ENCODE results near the gene HSFX4. TPM values are rescaled to one million over a fixed set of nuclear protein-coding genes. Genes with fewer than 3 reads are reported as not detected.

HSFX4 gene
- total and polyA plus RNA-seq, 2 donors from 2014 or later: not detected

DNA sequence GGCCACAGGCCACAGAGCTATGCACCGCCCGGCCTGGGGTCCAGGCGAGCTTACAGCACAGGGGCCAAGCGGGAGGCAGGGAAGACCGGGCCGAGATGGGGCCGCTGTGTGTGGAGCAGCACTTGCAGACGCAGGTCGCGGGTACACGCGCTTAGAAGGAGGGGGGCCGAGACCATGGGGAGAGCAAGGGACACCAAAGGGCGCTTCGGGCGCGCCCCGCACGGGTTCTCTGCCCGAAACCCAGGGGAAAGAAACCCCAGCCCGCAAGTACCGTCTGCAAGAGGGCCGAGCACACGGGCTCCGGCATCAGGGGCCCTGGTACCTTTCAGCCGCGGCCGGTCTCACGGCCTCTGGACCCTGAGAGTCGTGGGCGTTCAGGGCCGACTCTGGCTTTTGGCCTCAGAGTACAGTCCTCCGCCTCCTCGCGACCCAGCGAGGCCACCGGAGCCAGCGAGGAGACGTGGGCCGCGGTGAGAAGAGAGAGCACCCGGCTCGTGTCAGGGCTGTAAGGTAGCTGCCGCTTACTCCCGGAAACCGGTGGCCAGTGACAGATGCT lies 8.6 kb downstream of the HSFX4 start:
- intact Hi-C loops (cut with DNase I): no loop called here
- Histone ChIP-seq H3K4me1 (ENCODE audit: control insufficient read depth in 2 of 3, insufficient read depth in 2 of 3, low read depth in 1 of 3, low read length in 3 of 3) (peaks cover 0 to 6% (median 0%) of the 10 kb centered on the region in 3 donors), H3K4me3 (ENCODE audit: low read length in 3 of 3) (peak overlapping the region; percentile 72 to 78 (median 76)), H3K36me3 (ENCODE audit: control insufficient read depth in 2 of 3, insufficient read depth in 3 of 3, low read length in 3 of 3) (no peaks in the 10 kb centered on the region), H3K27me3 (ENCODE audit: control insufficient read depth, insufficient read depth, low read length) (no peaks in the 10 kb centered on the region), H3K9ac (ENCODE audit: low read length in 3 of 3) (peak overlapping the region; percentile 57 to 77 (median 67)), H3K9me3 (ENCODE audit: control insufficient read depth in 2 of 3, insufficient read depth in 1 of 3, low read length in 3 of 3) (no peaks in the 10 kb centered on the region), H3K27ac (ENCODE audit: low read depth in 2 of 2, low read length in 2 of 2) (peak overlapping the region; percentile 94 to 97)
- no peak for FAIRE-seq
- peak in 3 of 5 donors; percentile 14 to 87 (median 74) for DNase-seq
- TF ChIP-seq, protein P1, sequence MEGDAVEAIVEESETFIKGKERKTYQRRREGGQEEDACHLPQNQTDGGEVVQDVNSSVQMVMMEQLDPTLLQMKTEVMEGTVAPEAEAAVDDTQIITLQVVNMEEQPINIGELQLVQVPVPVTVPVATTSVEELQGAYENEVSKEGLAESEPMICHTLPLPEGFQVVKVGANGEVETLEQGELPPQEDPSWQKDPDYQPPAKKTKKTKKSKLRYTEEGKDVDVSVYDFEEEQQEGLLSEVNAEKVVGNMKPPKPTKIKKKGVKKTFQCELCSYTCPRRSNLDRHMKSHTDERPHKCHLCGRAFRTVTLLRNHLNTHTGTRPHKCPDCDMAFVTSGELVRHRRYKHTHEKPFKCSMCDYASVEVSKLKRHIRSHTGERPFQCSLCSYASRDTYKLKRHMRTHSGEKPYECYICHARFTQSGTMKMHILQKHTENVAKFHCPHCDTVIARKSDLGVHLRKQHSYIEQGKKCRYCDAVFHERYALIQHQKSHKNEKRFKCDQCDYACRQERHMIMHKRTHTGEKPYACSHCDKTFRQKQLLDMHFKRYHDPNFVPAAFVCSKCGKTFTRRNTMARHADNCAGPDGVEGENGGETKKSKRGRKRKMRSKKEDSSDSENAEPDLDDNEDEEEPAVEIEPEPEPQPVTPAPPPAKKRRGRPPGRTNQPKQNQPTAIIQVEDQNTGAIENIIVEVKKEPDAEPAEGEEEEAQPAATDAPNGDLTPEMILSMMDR (IDR thresholded peaks at IDR 0.05; ENCODE audit: borderline replicate concordance, extremely low read depth, insufficient read depth): no peak

DNA sequence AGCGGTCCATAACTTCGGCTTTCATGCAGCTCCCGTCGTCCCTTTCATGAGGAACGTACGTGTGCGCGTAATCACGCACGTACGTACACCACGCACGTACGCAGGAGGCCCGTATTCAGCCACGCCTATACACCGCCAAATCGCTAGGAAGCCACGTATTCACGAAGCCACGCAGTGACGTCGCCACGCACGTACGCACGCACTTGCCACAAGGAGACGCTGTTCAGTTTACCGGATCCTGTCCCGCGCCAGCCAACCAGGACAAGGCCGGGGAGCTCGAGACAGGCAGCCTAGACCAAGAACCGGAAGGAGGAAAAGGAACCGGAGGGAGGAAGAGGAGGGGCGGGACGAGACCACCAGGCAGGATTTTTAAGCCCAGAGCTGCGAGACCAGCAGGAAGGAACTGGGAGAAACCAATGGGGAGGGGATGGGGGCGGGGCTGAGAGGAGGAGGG lies 9.1 kb downstream of the HSFX4 start, which contains the start of gene EOLA2:
TSS of gene EOLA2 (minus strand) at position 65 of the 454 bp plus-strand sequence. CDS start 4,617 bp downstream, outside the sequence.
- H3K4me1 ChIP-seq (ENCODE audit: control insufficient read depth in 2 of 3, insufficient read depth in 2 of 3, low read depth in 1 of 3, low read length in 3 of 3): peaks cover 0 to 6% (median 0%) of the 10 kb centered on the region in 3 donors
- no peaks in the 10 kb centered on the region for H3K36me3 ChIP-seq (ENCODE audit: control insufficient read depth in 2 of 3, insufficient read depth in 3 of 3, low read length in 3 of 3)
- TF ChIP-seq, protein P1 (IDR thresholded peaks at IDR 0.05; ENCODE audit: borderline replicate concordance, extremely low read depth, insufficient read depth): peak; percentile 53
- no peaks in the 10 kb centered on the region for H3K9me3 ChIP-seq (ENCODE audit: control insufficient read depth in 2 of 3, insufficient read depth in 1 of 3, low read length in 3 of 3)
- H3K9ac ChIP-seq (ENCODE audit: low read length in 3 of 3): peak within 1 kb of the TSS; percentile 57 to 77 (median 67)
- DNase-seq (peak; percentile 96 to 98 (median 98)), FAIRE-seq (peak; percentile 98)
- intact Hi-C loops (cut with DNase I): no loop called here
- peak within 1 kb of the TSS; percentile 94 to 97 for H3K27ac ChIP-seq (ENCODE audit: low read depth in 2 of 2, low read length in 2 of 2)
- H3K27me3 ChIP-seq (ENCODE audit: control insufficient read depth, insufficient read depth, low read length): no peaks in the 10 kb centered on the region
- H3K4me3 ChIP-seq (ENCODE audit: low read length in 3 of 3): peak within 1 kb of the TSS; percentile 72 to 78 (median 76)

DNA sequence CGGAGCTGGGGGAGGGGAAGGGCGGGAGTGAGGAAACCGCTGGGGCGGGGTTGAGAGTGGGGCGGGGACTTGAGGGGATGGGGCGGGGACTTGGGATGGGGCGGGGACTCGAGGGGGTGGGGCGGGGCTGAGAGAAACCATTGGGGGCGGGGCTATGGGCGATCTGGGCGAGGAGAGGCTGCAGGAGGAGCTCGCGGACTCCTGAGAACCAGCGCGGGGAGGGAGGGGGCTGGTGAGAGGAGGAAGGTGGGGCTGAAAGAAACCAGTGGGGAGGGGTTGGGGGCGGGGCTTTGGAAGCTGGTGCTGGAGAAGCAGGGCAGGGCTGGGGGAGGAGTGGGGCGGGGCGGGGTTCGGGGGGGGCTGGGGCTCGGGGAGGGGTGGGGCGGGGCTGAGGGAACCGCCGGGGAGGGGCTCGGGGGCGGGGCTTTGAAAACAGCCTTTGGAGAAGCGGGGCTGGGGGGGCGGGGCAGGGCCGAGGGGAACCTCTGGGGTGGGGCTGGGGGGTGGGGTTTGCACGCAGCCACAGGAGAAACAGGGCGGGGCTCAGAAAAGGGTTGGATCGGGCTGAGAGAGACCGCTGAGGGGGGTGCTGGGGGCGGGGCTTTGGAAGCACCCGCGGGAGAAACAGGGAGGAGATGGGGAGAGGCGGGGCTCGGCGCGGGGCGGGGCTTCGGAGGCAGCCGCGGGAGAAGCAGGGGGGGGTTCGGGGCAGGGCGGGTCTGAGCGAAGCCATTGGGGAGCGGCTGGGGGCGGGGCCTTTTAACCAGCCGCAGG lies 9.7 kb downstream of the HSFX4 start:
- Histone ChIP-seq H3K4me1 (ENCODE audit: control insufficient read depth in 2 of 3, insufficient read depth in 2 of 3, low read depth in 1 of 3, low read length in 3 of 3) (peaks cover 0 to 6% (median 0%) of the 10 kb centered on the region in 3 donors), H3K9me3 (ENCODE audit: control insufficient read depth in 2 of 3, insufficient read depth in 1 of 3, low read length in 3 of 3) (no peaks in the 10 kb centered on the region), H3K9ac (ENCODE audit: low read length in 3 of 3) (no peak overlapping the region), H3K36me3 (ENCODE audit: control insufficient read depth in 2 of 3, insufficient read depth in 3 of 3, low read length in 3 of 3) (no peaks in the 10 kb centered on the region), H3K4me3 (ENCODE audit: low read length in 3 of 3) (peak overlapping the region in 1 of 3 donors; percentile 76), H3K27ac (ENCODE audit: low read depth in 2 of 2, low read length in 2 of 2) (peak overlapping the region; percentile 97), H3K27me3 (ENCODE audit: control insufficient read depth, insufficient read depth, low read length) (no peaks in the 10 kb centered on the region)
- TF ChIP-seq, protein P1 (IDR thresholded peaks at IDR 0.05; ENCODE audit: borderline replicate concordance, extremely low read depth, insufficient read depth): no peak
- FAIRE-seq (no peak), DNase-seq (peak; percentile 94 to 99 (median 97))
- intact Hi-C loops (cut with DNase I): no loop called here
